AG04450 (cell line): ENCODE measurements around the gene ADAMTS1. TPM values are rescaled to one million over a fixed set of nuclear protein-coding genes. Genes with fewer than 3 reads are reported as not detected.

ENCODE experiments used
- CTCF ChIA-PET: fragments of 300-600, 350-600 bp; formaldehyde crosslinking; extraction: SDS; loops from one replicate; lab custom pipeline; 2022; ENCODE audit warnings: antibody characterized with exemption, inconsistent platforms; lab: Charles Lee
- POLR2A ChIA-PET: fragments of 350-600 bp; formaldehyde crosslinking; extraction: SDS; loops from one replicate; lab custom pipeline; 2021; ENCODE audit warnings: antibody characterized with exemption, inconsistent platforms; lab: Yijun Ruan, JAX
- DNase-seq: peaks from one replicate; pipeline ENCODE4 v3.0.0-alpha.2; 2011; ENCODE audit warnings: low read depth, low spot score
- H3K27ac ChIP-seq: one replicate; pipeline ENCODE4 v1.5.1; 2012; ENCODE audit warnings: low read depth, low read length, control low read depth
- H3K27me3 ChIP-seq: one replicate; pipeline ENCODE4 v1.6.0; 2012; ENCODE audit warnings: low read length; ENCODE audit not compliant: control insufficient read depth, insufficient read depth
- H3K4me3 ChIP-seq: 2 replicates; pipeline ENCODE4 v1.5.1; 2011; ENCODE audit warnings: mild to moderate bottlenecking, low read depth, low read length, control low read depth
- H3K9me3 ChIP-seq: 2 replicates; pipeline ENCODE4 v1.5.1; 2012; ENCODE audit warnings: low read length; ENCODE audit not compliant: control insufficient read depth, insufficient read depth
- polyA minus RNA-seq: library from RNA; depleted of rRNA, polyadenylated mRNA; stranded (reverse); fragments of >200 nt; gene quantifications from 2 replicates; pipeline ENCODE4 v1.2.3, GENCODE V29; 2011; rRNA and poly(A)+ RNA removed
- polyA plus RNA-seq: library from polyadenylated mRNA; depleted of rRNA; stranded (reverse); fragments of >200 nt; gene quantifications from 2 replicates; pipeline ENCODE4 v1.2.3, GENCODE V29; 2011; rRNA removed
- TF ChIP-seq, protein P1 (sequence below): IDR thresholded peaks from 2 replicates; pipeline ENCODE4 v1.5.1; 2011; ENCODE audit warnings: low read depth, low read length, control low read depth, inconsistent platforms

ADAMTS1 gene
- 309 and 332 TPM in 2 replicates for polyA plus RNA-seq
- polyA minus RNA-seq: 817 and 976 TPM in 2 replicates

DNA sequence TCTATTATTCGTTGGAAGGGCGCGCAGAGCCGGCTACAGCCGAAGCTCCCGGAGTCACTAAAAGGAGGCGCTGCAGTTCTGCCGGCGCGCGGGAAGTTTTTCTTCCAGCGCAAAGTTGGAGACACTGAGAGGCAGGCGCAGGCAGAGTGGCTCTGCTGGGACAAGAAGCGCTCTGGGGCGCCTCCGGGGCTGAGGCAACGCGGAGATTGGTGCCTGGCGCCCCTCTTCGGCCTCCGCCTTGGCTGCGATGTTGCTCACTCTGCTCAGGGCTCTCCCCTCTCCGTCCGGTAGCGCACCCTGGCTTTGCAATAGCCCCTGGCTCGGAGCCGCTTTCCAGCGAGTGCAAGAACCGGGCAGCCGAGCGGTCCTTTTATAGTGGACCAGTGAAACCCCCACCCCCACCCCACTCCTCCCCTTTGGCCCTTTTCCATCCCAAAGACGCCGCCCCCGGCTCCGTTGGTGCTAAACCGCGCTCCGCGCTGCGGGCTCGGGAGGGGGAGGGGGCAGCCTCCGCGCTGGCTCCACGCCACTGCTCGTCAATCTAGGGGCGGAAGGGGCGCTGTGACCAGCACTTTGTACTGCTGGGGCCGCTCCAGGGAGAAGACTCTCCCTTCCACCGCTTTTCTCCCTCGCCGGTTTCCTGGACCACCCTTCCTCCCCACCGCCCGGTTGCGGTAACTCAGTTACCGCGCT, at the start of gene ADAMTS1:
Gene ADAMTS1, minus strand, starts transcription at position 344 of the 693 bp plus-strand sequence. CDS start 455 bp downstream, outside the sequence.
- H3K4me3 ChIP-seq: peak within 1 kb of the TSS; percentile 99
- POLR2A ChIA-PET: interaction anchor here (0.6 to 1.9 kb wide), 20 partner anchors 11 to 1910 kb away, joined by 3 to 9 read pairs (median 4); no protein-coding TSS in a partner anchor
- DNase-seq: peak; percentile 89

DNA sequence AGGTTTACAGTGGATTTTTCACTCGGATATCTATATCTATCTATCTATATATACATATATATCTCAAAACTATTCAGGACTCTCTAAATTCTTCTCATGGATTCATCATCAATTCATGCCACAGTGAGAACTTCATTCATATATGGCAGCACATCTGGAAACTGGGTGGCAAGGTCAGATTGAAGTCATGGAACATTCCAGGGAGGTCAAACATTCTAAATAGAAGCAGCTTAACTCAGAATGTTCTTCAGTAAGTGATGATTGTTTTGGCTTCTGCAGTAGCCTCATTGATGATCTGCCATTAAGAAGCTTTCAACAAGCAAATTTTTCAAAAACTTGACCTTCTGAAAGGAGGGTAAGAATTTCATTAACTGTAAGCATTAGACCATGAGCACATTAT, 46.9 kb upstream of the ADAMTS1 start:
- Histone ChIP-seq H3K27me3 (no peaks in the 10 kb centered on the region), H3K9me3 (no peaks in the 10 kb centered on the region), H3K27ac (no peak overlapping the region), H3K4me3 (no peak overlapping the region)
- POLR2A ChIA-PET: no interaction called here
- DNase-seq: no peak
- CTCF ChIA-PET: no interaction called here
- TF ChIP-seq, protein P1, sequence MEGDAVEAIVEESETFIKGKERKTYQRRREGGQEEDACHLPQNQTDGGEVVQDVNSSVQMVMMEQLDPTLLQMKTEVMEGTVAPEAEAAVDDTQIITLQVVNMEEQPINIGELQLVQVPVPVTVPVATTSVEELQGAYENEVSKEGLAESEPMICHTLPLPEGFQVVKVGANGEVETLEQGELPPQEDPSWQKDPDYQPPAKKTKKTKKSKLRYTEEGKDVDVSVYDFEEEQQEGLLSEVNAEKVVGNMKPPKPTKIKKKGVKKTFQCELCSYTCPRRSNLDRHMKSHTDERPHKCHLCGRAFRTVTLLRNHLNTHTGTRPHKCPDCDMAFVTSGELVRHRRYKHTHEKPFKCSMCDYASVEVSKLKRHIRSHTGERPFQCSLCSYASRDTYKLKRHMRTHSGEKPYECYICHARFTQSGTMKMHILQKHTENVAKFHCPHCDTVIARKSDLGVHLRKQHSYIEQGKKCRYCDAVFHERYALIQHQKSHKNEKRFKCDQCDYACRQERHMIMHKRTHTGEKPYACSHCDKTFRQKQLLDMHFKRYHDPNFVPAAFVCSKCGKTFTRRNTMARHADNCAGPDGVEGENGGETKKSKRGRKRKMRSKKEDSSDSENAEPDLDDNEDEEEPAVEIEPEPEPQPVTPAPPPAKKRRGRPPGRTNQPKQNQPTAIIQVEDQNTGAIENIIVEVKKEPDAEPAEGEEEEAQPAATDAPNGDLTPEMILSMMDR: no peak

More for the DNA sequence above, at the start of gene ADAMTS1:
- TF ChIP-seq, protein P1: no peak
- Histone ChIP-seq H3K27me3 (no peaks in the 10 kb centered on the region), H3K27ac (peak within 1 kb of the TSS; percentile 94), H3K9me3 (no peaks in the 10 kb centered on the region; the same call in 1 of the 2 replicates)
- CTCF ChIA-PET: interaction anchor here (0.7 to 1.7 kb wide), 6 partner anchors 11 to 1900 kb away, joined by 3 to 6 read pairs (median 4); no protein-coding TSS in a partner anchor

DNA sequence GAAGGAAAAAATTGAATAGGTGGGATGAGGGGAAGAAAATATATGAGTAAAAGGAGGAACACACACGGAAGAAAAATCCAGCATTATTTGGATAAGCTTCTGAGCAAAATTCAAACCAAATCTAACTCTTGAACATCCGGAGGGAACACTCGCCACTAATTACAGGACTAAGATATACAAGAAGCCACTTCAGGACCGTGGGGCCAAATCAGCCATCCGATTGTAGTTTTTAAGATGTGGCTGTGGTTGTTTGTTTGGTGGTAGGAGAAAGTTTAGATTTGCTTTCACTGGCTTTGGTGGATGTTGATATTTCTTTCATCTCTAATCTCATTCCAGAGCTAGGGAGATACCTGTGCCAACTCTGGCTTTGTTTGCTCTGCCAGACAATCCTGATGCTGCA, 43.7 kb upstream of the ADAMTS1 start:
- no peak overlapping the region for H3K27ac ChIP-seq
- H3K9me3 ChIP-seq: no peaks in the 10 kb centered on the region
- DNase-seq: no peak
- no peaks in the 10 kb centered on the region for H3K27me3 ChIP-seq
- TF ChIP-seq, protein P1: no peak
- POLR2A ChIA-PET: no interaction called here
- CTCF ChIA-PET: no interaction called here
- H3K4me3 ChIP-seq: no peak overlapping the region

DNA sequence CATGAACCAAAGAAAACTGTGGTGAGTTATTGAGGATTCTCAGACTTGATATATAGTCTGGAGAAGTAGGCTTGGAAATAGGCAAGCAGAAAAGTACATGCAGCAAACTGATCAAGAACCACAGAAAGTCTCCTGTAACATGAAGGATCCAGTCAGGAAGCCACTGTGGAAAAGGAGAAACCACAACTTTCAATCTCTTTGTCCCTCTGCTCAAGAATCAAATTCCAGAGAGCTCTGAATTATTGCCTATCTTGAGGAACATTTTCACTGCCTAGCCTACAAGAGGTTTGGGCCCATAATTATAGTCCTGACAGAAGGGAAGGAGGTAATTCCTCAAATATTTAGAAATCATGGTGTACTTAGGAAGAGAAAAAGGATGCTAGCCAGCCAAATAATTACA, 43.0 kb upstream of the ADAMTS1 start:
- no peak for DNase-seq
- Histone ChIP-seq H3K4me3 (no peak overlapping the region), H3K27me3 (no peaks in the 10 kb centered on the region), H3K9me3 (no peaks in the 10 kb centered on the region), H3K27ac (no peak overlapping the region)
- TF ChIP-seq, protein P1: no peak
- CTCF ChIA-PET: no interaction called here
- POLR2A ChIA-PET: no interaction called here

DNA sequence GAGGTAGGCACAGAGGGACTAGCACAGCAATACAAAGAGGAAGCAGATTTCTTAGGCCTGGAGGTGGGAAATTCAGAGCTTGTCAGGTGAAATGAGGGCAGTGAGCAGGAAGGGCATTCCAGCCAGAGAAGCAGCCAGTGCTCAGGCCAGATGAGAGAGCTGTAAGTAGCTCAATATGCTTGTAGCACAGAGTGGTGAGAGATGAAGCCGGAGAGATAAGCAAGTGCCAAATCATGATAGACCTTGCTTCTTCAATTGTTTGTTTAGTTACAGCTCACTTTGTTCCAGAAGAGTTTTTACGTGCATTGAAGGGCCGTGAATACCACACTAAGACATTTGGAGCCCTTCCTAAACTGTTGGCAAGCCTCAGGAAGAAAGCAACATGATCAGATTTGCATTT, 42.0 kb upstream of the ADAMTS1 start:
- ChIA-PET POLR2A (interaction anchor here (0.5 kb wide), 1 partner anchor 808 kb away, joined by 3 read pairs; no protein-coding TSS in a partner anchor), CTCF (no interaction called here)
- Histone ChIP-seq H3K4me3 (no peak overlapping the region), H3K9me3 (no peaks in the 10 kb centered on the region), H3K27ac (no peak overlapping the region), H3K27me3 (no peaks in the 10 kb centered on the region)
- TF ChIP-seq, protein P1: no peak
- DNase-seq: no peak
